ENCODE data around the gene ZBTB48.

DNA sequence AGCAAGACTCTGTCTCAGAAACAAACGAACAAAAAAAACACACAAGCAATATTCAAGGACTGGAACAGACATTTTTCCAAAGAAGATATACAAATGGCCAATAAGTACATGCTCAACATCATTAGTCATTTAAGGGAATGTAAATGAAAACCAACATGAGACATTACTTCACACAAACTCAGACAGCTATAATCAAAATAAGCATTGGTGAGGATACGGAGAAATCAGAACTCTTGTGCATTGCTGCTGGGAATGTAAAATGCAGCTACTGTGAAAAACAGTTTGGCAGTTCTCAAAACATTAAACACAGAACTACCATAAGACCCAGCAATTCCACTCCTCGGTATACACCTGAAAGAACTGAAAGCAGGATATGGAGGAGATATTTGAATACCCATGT, 40.8 kb upstream of the ZBTB48 start:
- TF ChIP-seq, protein P1, sequence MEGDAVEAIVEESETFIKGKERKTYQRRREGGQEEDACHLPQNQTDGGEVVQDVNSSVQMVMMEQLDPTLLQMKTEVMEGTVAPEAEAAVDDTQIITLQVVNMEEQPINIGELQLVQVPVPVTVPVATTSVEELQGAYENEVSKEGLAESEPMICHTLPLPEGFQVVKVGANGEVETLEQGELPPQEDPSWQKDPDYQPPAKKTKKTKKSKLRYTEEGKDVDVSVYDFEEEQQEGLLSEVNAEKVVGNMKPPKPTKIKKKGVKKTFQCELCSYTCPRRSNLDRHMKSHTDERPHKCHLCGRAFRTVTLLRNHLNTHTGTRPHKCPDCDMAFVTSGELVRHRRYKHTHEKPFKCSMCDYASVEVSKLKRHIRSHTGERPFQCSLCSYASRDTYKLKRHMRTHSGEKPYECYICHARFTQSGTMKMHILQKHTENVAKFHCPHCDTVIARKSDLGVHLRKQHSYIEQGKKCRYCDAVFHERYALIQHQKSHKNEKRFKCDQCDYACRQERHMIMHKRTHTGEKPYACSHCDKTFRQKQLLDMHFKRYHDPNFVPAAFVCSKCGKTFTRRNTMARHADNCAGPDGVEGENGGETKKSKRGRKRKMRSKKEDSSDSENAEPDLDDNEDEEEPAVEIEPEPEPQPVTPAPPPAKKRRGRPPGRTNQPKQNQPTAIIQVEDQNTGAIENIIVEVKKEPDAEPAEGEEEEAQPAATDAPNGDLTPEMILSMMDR (IDR thresholded peaks at IDR 0.05) = no peak
- no peak for TF ChIP-seq POLR2A (IDR thresholded peaks at IDR 0.05)

Data from adrenal gland (tissue), 5 donors.